Lower lobe of right lung (tissue), 2 donors: ENCODE results near the gene ACP6. TPM values are rescaled to one million over a fixed set of nuclear protein-coding genes. Genes with fewer than 3 reads are reported as not detected.

ENCODE experiments used
- ATAC-seq, 2 donors: fragments of 200-7000 bp; cut with Tn5 transposase; one replicate each; pipeline ENCODE4 v1.9.1; 2020 to 2022; ENCODE audit warnings: mild to moderate bottlenecking in 2 of 2, moderate library complexity in 2 of 2
- DNase-seq: peaks from one replicate; pipeline ENCODE4 v3.0.0-alpha.2; 2020
- H3K27ac ChIP-seq: fragments of 200-600 bp; one replicate; pipeline ENCODE4 v1.8.0; 2022
- H3K27me3 ChIP-seq: fragments of 200-600 bp; one replicate; pipeline ENCODE4 v1.8.0; 2022; ENCODE audit warnings: low read depth
- H3K36me3 ChIP-seq: fragments of 200-600 bp; one replicate; pipeline ENCODE4 v1.8.0; 2022; ENCODE audit warnings: mild to moderate bottlenecking
- H3K4me1 ChIP-seq: fragments of 200-600 bp; one replicate; pipeline ENCODE4 v1.8.0; 2022
- H3K4me3 ChIP-seq: fragments of 200-600 bp; one replicate; pipeline ENCODE4 v1.8.0; 2022; ENCODE audit warnings: mild to moderate bottlenecking
- H3K9me3 ChIP-seq: fragments of 200-600 bp; one replicate; pipeline ENCODE4 v1.8.0; 2022
- CTCF ChIP-seq: fragments of 200-600 bp; IDR thresholded peaks from one replicate; pipeline ENCODE4 v1.8.0; 2022; ENCODE audit warnings: antibody characterized with exemption, mild to moderate bottlenecking
- intact Hi-C: fragments of 100-400 bp; cut with DNase I; formaldehyde crosslinking; loops from one replicate; pipeline ENCODE4 v1.11.0; 2022
- total RNA-seq: library from RNA; stranded (reverse); fragmentation: NEBNext Ultra II Directional; extraction: Animal tissue kit (Norgen Biotek cat#: 25700); gene quantifications from one replicate; pipeline ENCODE4 v1.2.1, GENCODE V29; 2021
- donor health status: DM: no; HTN: yes; CAD: no; lungs with severe emphysema.

ACP6 gene
- total RNA-seq, 1 donor from 2014 or later: 16.4 TPM

- ATAC-seq (no peak), DNase-seq (no peak)
- no peaks in the 10 kb centered on the region for H3K27me3 ChIP-seq
- no peak overlapping the region for H3K27ac ChIP-seq
- no peaks in the 10 kb centered on the region for H3K9me3 ChIP-seq
- H3K4me3 ChIP-seq: no peak overlapping the region
- H3K4me1 ChIP-seq: peaks cover 19% of the 10 kb centered on the region
- H3K36me3 ChIP-seq: peaks cover 65% of the 10 kb centered on the region
- TF ChIP-seq CTCF: no peak
- intact Hi-C loops: no loop called here
Measured at GRCh38 chr1:147611586-147611985, 58.7 kb downstream of the ACP6 start.

- no peak for ATAC-seq
- no peaks in the 10 kb centered on the region for H3K9me3 ChIP-seq
- H3K4me1 ChIP-seq: peaks cover 19% of the 10 kb centered on the region
- H3K36me3 ChIP-seq: peaks cover 63% of the 10 kb centered on the region
- H3K4me3 ChIP-seq: no peak overlapping the region
- no peaks in the 10 kb centered on the region for H3K27me3 ChIP-seq
- intact Hi-C loops: no loop called here
- DNase-seq: no peak
- TF ChIP-seq CTCF: no peak
- no peak overlapping the region for H3K27ac ChIP-seq
Measured at GRCh38 chr1:147611021-147611426, 59.3 kb downstream of the ACP6 start.

GRCh38 chr1:147609358-147609757 is 61.0 kb downstream of the ACP6 start:
- Histone ChIP-seq H3K27me3 (no peaks in the 10 kb centered on the region), H3K9me3 (no peaks in the 10 kb centered on the region), H3K4me1 (peaks cover 19% of the 10 kb centered on the region), H3K36me3 (peaks cover 46% of the 10 kb centered on the region), H3K4me3 (no peak overlapping the region), H3K27ac (no peak overlapping the region)
- intact Hi-C loops: no loop called here
- ATAC-seq (no peak), DNase-seq (no peak)
- no peak for TF ChIP-seq CTCF

- H3K4me3 ChIP-seq: no peak overlapping the region
- no peaks in the 10 kb centered on the region for H3K9me3 ChIP-seq
- DNase-seq: peak; percentile 52
- intact Hi-C loops: no loop called here
- no peak overlapping the region for H3K27ac ChIP-seq
- H3K27me3 ChIP-seq: no peaks in the 10 kb centered on the region
- ATAC-seq: peak; percentile 96 to 97
- no peak for TF ChIP-seq CTCF
- peaks cover 19% of the 10 kb centered on the region for H3K4me1 ChIP-seq
- H3K36me3 ChIP-seq: peaks cover 41% of the 10 kb centered on the region
Measured at GRCh38 chr1:147608596-147608995, 61.7 kb downstream of the ACP6 start.

GRCh38 chr1:147605591-147605990 is 64.7 kb downstream of the ACP6 start:
- H3K9me3 ChIP-seq: no peaks in the 10 kb centered on the region
- H3K27ac ChIP-seq: no peak overlapping the region
- TF ChIP-seq CTCF: no peak
- peaks cover 15% of the 10 kb centered on the region for H3K36me3 ChIP-seq
- intact Hi-C loops: no loop called here
- ATAC-seq (no peak), DNase-seq (no peak)
- H3K4me1 ChIP-seq: peaks cover 24% of the 10 kb centered on the region
- H3K4me3 ChIP-seq: no peak overlapping the region
- no peaks in the 10 kb centered on the region for H3K27me3 ChIP-seq

GRCh38 chr1:147603986-147604385 is 66.3 kb downstream of the ACP6 start:
- DNase-seq: no peak
- intact Hi-C loops: no loop called here
- peaks cover 15% of the 10 kb centered on the region for H3K36me3 ChIP-seq
- H3K4me3 ChIP-seq: no peak overlapping the region
- H3K4me1 ChIP-seq: peaks cover 12% of the 10 kb centered on the region
- TF ChIP-seq CTCF: no peak
- no peaks in the 10 kb centered on the region for H3K27me3 ChIP-seq
- H3K9me3 ChIP-seq: no peaks in the 10 kb centered on the region
- no peak for ATAC-seq
- H3K27ac ChIP-seq: no peak overlapping the region
